Thymus (tissue), 11 donors: ENCODE results near the gene LRMDA. TPM values are rescaled to one million over a fixed set of nuclear protein-coding genes. Genes with fewer than 3 reads are reported as not detected.
A peak's percentile ranks its signal among the peaks of the same experiment; 100 is the strongest.

Experiments
- DNase-seq, 9 donors: peaks; one replicate each; pipeline ENCODE4 v3.0.0-alpha.2; 2013; ENCODE audit warnings: low spot score in 9 of 9, low read depth in 6 of 9, missing footprints in 1 of 9
- H3K27ac ChIP-seq, 2 donors: one replicate each; pipeline ENCODE4 v1.5.1; 2013; ENCODE audit warnings: control low read depth in 1 of 2, low read depth in 1 of 2, low read length in 1 of 2, mild to moderate bottlenecking in 1 of 2, moderate library complexity in 1 of 2
- H3K27me3 ChIP-seq, 2 donors: one replicate each; pipeline ENCODE4 v1.5.1; 2013; ENCODE audit warnings: low read length in 1 of 2; ENCODE audit not compliant: control insufficient read depth in 2 of 2, insufficient read depth in 1 of 2
- H3K36me3 ChIP-seq, 2 donors: one replicate each; pipeline ENCODE4 v1.5.1; 2013; ENCODE audit warnings: low read length in 1 of 2, mild to moderate bottlenecking in 1 of 2, moderate library complexity in 1 of 2; ENCODE audit not compliant: control insufficient read depth in 2 of 2, insufficient read depth in 2 of 2
- H3K4me1 ChIP-seq, 2 donors: one replicate each; pipeline ENCODE4 v1.5.1; 2013; ENCODE audit warnings: low read length in 2 of 2; ENCODE audit not compliant: control insufficient read depth in 2 of 2, insufficient read depth in 2 of 2
- H3K4me3 ChIP-seq, 2 donors: one replicate each; pipeline ENCODE4 v1.5.1; 2013; ENCODE audit warnings: low read length in 2 of 2, control low read depth in 1 of 2, mild to moderate bottlenecking in 1 of 2
- H3K9me3 ChIP-seq, 2 donors: one replicate each; pipeline ENCODE4 v1.5.1; 2013; ENCODE audit warnings: low read length in 1 of 2, mild to moderate bottlenecking in 1 of 2; ENCODE audit not compliant: control insufficient read depth in 2 of 2, insufficient read depth in 1 of 2
- WGBS: extraction: QIAGEN DNeasy Blood & Tissue Kit; methylation state at CpG from one replicate; pipeline ENCODE4 v1.1.7; 2013; 5-methylcytosine and 5-hydroxymethylcytosine counted together
- polyA plus RNA-seq: library from polyadenylated mRNA; stranded (reverse); fragments of 200-250 nt; gene quantifications from one replicate; pipeline ENCODE4 v1.2.3, GENCODE V29; 2013
- total RNA-seq: library from RNA; stranded (reverse); fragments of 120-200 nt; gene quantifications from one replicate; pipeline ENCODE4 v1.2.4, GENCODE V29; 2013
- donor health status: healthy.

The LRMDA gene
- total and polyA plus RNA-seq, 2 donors, result 2.5 to 4.6 TPM

- no peaks in the 10 kb centered on the region for H3K36me3 ChIP-seq
- DNase-seq, result no peak
- peaks cover 0 to 4% of the 10 kb centered on the region in 2 donors for H3K27me3 ChIP-seq
- no peak overlapping the region for H3K4me3 ChIP-seq
- no peaks in the 10 kb centered on the region for H3K9me3 ChIP-seq
- H3K27ac ChIP-seq, result no peak overlapping the region
- no peaks in the 10 kb centered on the region for H3K4me1 ChIP-seq
- whole genome bisulfite sequencing, result 92% methylated on average over 2 of the region's 2 CpGs
Measured at GRCh38 chr10:76031099-76031498, 599.7 kb downstream of the LRMDA start.

- Histone ChIP-seq H3K4me1 (no peaks in the 10 kb centered on the region), H3K27ac (no peak overlapping the region), H3K27me3 (peaks cover 0 to 4% of the 10 kb centered on the region in 2 donors), H3K36me3 (no peaks in the 10 kb centered on the region), H3K4me3 (no peak overlapping the region), H3K9me3 (peaks cover 0 to 1% of the 10 kb centered on the region in 2 donors)
- WGBS, result 95% methylated on average over 14 of the region's 14 CpGs
- DNase-seq, result no peak
Measured at GRCh38 chr10:76031769-76032699, 600.6 kb downstream of the LRMDA start.

GRCh38 chr10:76032700-76033039 is 601.2 kb downstream of the LRMDA start:
- H3K4me1 ChIP-seq, result no peaks in the 10 kb centered on the region
- no peak for DNase-seq
- WGBS, result 92% methylated on average over 3 of the region's 3 CpGs
- no peak overlapping the region for H3K27ac ChIP-seq
- no peaks in the 10 kb centered on the region for H3K36me3 ChIP-seq
- peaks cover 0 to 4% of the 10 kb centered on the region in 2 donors for H3K27me3 ChIP-seq
- peaks cover 0 to 1% of the 10 kb centered on the region in 2 donors for H3K9me3 ChIP-seq
- no peak overlapping the region for H3K4me3 ChIP-seq

GRCh38 chr10:76033457-76034196 is 602.2 kb downstream of the LRMDA start:
- Histone ChIP-seq H3K4me3 (no peak overlapping the region), H3K9me3 (peaks cover 0 to 1% of the 10 kb centered on the region in 2 donors), H3K27ac (no peak overlapping the region), H3K27me3 (peaks cover 0 to 4% of the 10 kb centered on the region in 2 donors), H3K4me1 (no peaks in the 10 kb centered on the region), H3K36me3 (no peaks in the 10 kb centered on the region)
- no peak for DNase-seq
- 49% methylated on average over 15 of the region's 15 CpGs for WGBS

GRCh38 chr10:76034353-76035205 is 603.2 kb downstream of the LRMDA start:
- DNase-seq, result no peak
- 93% methylated on average over 23 of the region's 23 CpGs for WGBS
- no peak overlapping the region for H3K4me3 ChIP-seq
- no peaks in the 10 kb centered on the region for H3K36me3 ChIP-seq
- peaks cover 0 to 1% of the 10 kb centered on the region in 2 donors for H3K9me3 ChIP-seq
- peaks cover 0 to 4% of the 10 kb centered on the region in 2 donors for H3K27me3 ChIP-seq
- no peak overlapping the region for H3K27ac ChIP-seq
- no peaks in the 10 kb centered on the region for H3K4me1 ChIP-seq

- WGBS, result 91% methylated on average over 20 of the region's 20 CpGs
- no peaks in the 10 kb centered on the region for H3K36me3 ChIP-seq
- no peak overlapping the region for H3K4me3 ChIP-seq
- H3K4me1 ChIP-seq, result no peaks in the 10 kb centered on the region
- no peak for DNase-seq
- no peak overlapping the region for H3K27ac ChIP-seq
- peaks cover 0 to 4% of the 10 kb centered on the region in 2 donors for H3K27me3 ChIP-seq
- peaks cover 0 to 1% of the 10 kb centered on the region in 2 donors for H3K9me3 ChIP-seq
Measured at GRCh38 chr10:76035206-76036110, 604.0 kb downstream of the LRMDA start.

- H3K27ac ChIP-seq, result no peak overlapping the region
Measured at GRCh38 chr10:76036111-76036940, 604.9 kb downstream of the LRMDA start.

More at GRCh38 chr10:76036111-76036940, 604.9 kb downstream of the LRMDA start:
- no peaks in the 10 kb centered on the region for H3K4me1 ChIP-seq
- no peak overlapping the region for H3K4me3 ChIP-seq
- DNase-seq, result peak; percentile 5 to 53 (median 23)
- WGBS, result 56% methylated on average over 18 of the region's 18 CpGs
- peaks cover 0 to 4% of the 10 kb centered on the region in 2 donors for H3K27me3 ChIP-seq
- H3K36me3 ChIP-seq, result no peaks in the 10 kb centered on the region
- peaks cover 0 to 1% of the 10 kb centered on the region in 2 donors for H3K9me3 ChIP-seq
